ENCODE results near the gene KDM6A.

DNA sequence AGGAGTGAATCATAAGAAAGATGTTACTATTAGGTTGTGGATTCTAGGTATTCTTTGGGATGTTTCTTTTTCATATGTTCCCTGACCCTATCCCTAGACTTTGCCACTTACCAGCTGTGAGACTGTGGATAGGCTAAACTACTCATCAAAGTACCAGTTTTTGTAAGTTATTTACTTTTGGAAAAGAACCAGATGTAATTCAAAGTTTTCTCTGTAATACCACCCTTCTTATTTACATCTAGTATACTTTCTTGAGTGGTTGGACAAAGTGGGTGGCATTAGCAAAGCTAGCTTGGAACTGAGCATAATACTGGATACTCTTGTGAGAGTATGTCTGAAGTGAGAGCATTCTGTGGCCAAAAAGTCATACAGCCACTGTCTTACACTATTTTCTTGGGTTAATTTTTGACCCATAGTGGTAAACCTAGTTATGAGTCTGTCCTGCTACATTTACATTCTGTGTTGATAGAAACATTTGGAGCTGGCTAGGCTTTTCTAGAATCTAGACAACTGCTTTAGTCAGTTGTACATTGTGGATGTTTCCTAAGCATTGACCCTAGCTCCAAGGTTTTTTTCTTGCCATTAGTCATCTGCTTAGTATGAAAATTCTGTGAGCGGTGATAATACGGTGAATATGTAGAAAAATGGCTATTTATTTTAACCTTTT lies 41.7 kb downstream of the KDM6A start:
- TF ChIP-seq, protein P1, sequence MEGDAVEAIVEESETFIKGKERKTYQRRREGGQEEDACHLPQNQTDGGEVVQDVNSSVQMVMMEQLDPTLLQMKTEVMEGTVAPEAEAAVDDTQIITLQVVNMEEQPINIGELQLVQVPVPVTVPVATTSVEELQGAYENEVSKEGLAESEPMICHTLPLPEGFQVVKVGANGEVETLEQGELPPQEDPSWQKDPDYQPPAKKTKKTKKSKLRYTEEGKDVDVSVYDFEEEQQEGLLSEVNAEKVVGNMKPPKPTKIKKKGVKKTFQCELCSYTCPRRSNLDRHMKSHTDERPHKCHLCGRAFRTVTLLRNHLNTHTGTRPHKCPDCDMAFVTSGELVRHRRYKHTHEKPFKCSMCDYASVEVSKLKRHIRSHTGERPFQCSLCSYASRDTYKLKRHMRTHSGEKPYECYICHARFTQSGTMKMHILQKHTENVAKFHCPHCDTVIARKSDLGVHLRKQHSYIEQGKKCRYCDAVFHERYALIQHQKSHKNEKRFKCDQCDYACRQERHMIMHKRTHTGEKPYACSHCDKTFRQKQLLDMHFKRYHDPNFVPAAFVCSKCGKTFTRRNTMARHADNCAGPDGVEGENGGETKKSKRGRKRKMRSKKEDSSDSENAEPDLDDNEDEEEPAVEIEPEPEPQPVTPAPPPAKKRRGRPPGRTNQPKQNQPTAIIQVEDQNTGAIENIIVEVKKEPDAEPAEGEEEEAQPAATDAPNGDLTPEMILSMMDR (IDR thresholded peaks at IDR 0.05) = no peak
- TF ChIP-seq POLR2A (IDR thresholded peaks at IDR 0.05) = no peak

Data from body of pancreas (tissue), 4 donors.